Measurements from ENCODE around the gene ZCCHC7.

The ZCCHC7 gene

DNA sequence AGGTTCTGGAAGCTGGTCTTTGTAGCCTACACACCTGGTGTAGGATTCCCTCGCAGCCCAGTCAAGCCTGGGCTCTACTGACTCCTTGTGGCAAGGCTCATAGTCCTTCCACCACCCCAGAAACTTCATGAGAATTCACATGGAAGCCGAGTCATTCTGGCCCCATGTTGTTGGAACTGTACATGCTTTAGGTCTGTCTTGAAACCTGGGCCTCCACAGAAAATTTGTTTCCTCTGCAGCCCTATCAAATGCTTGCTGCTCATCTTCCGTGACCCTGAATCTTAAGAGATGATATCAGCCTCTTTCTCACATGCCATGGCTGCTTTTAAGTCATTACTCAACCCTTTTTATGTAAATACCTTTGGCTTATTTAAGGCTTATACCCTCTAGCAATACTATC is 188.8 kb downstream of the ZCCHC7 start:
- H3K27ac ChIP-seq (ENCODE audit: low read length): 0 out of 2 replicates have a peak overlapping the region, but pooled peaks have one; percentile 3
- H3K9me3 ChIP-seq (ENCODE audit: insufficient read depth, low read length): no peaks in the 10 kb centered on the region
- H3K4me3 ChIP-seq (ENCODE audit: low read length): no peak overlapping the region
- H3K4me1 ChIP-seq (ENCODE audit: low read length): peaks cover 11% of the 10 kb centered on the region; the same call in 1 of the 2 replicates
- no peak overlapping the region for H2AFZ ChIP-seq (ENCODE audit: low read depth, low read length)
- H3K79me2 ChIP-seq (ENCODE audit: low read length): no peaks in the 10 kb centered on the region
- H3K36me3 ChIP-seq (replicated peaks; ENCODE audit: low read depth, low read length): peaks cover 11% of the 10 kb centered on the region
- H3K9ac ChIP-seq (ENCODE audit: low read length): no peak overlapping the region
- no peaks in the 10 kb centered on the region for H4K20me1 ChIP-seq (ENCODE audit: insufficient read depth, low read length)
- H3K4me2 ChIP-seq (ENCODE audit: low read length): 0 out of 2 replicates have a peak overlapping the region, but pooled peaks have one; percentile 1
- TF ChIP-seq, protein P1, sequence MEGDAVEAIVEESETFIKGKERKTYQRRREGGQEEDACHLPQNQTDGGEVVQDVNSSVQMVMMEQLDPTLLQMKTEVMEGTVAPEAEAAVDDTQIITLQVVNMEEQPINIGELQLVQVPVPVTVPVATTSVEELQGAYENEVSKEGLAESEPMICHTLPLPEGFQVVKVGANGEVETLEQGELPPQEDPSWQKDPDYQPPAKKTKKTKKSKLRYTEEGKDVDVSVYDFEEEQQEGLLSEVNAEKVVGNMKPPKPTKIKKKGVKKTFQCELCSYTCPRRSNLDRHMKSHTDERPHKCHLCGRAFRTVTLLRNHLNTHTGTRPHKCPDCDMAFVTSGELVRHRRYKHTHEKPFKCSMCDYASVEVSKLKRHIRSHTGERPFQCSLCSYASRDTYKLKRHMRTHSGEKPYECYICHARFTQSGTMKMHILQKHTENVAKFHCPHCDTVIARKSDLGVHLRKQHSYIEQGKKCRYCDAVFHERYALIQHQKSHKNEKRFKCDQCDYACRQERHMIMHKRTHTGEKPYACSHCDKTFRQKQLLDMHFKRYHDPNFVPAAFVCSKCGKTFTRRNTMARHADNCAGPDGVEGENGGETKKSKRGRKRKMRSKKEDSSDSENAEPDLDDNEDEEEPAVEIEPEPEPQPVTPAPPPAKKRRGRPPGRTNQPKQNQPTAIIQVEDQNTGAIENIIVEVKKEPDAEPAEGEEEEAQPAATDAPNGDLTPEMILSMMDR (IDR thresholded peaks at IDR 0.05; ENCODE audit: low read depth, low read length): peak; percentile 80
- TF ChIP-seq EZH2phosphoT487 (IDR thresholded peaks at IDR 0.05; ENCODE audit: low read depth): no peak
- H3K27me3 ChIP-seq (ENCODE audit: low read depth, low read length): no peaks in the 10 kb centered on the region

DNA sequence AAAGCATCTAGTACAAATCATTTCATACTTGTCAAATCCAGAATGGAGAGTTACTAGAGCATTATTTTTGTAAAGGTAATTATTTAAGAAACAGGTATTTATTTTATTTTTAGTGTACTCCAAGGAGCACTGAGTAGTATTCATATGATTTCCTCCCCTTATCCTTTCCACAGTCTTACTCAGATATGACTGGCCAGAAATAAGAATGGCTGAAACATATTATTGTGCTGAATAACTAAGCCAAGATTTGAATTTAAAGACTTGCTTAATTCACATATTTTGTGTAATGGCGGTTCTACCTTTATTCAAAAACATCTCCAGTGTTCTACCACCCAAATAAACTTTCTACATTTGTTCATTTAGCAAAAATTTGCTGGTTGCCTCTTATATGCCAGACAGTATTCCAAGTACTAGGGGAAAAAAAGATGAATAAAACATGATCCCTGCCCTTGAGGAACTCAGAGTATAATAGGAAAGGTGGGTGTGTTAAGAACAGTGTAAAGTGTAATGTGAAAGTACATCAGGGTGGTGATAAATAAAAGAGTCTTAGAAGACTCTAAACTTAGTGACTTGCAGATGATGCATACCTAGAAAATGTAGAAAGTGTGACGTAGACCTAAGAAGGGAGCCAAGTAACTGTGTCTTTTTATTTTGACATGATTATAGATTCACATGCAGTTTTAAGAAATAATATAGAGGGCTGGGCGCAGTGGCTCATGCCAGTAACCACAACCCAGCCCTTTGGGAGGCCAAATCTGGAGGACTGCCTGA is 191.7 kb downstream of the ZCCHC7 start:
- Histone ChIP-seq H3K9ac (ENCODE audit: low read length) (no peak overlapping the region), H3K4me3 (ENCODE audit: low read length) (no peak overlapping the region), H3K27me3 (ENCODE audit: low read depth, low read length) (no peaks in the 10 kb centered on the region), H3K36me3 (replicated peaks; ENCODE audit: low read depth, low read length) (peaks cover 8% of the 10 kb centered on the region), H3K4me1 (ENCODE audit: low read length) (peaks cover 11% of the 10 kb centered on the region; the same call in 1 of the 2 replicates), H3K27ac (ENCODE audit: low read length) (no peak overlapping the region), H3K9me3 (ENCODE audit: insufficient read depth, low read length) (no peaks in the 10 kb centered on the region), H3K79me2 (ENCODE audit: low read length) (no peaks in the 10 kb centered on the region), H4K20me1 (ENCODE audit: insufficient read depth, low read length) (no peaks in the 10 kb centered on the region), H3K4me2 (ENCODE audit: low read length) (no peak overlapping the region), H2AFZ (ENCODE audit: low read depth, low read length) (no peak overlapping the region)
- TF ChIP-seq EZH2phosphoT487 (IDR thresholded peaks at IDR 0.05; ENCODE audit: low read depth): no peak
- TF ChIP-seq, protein P1 (IDR thresholded peaks at IDR 0.05; ENCODE audit: low read depth, low read length): no peak

DNA sequence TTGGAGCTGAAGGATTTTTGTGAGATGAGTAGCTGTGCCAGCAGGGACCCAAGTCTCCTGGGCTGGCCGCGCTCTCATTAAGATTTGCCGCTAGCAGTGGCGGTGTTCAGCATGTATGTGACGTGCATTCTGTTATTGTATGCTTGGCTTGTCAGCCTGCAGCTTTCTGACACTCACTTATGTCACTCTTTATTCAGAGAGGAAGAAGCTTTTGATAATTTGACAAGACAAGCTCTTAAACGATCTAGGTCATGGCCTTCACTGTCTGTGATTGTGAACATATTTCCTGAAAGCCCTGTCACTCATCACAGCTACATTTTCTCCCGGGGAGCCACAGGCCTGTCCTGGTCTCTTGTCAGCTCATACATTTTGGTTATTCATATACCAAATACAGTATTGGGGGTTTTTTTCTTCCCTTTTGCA is 203.9 kb downstream of the ZCCHC7 start:
- H3K9me3 ChIP-seq (ENCODE audit: insufficient read depth, low read length): no peaks in the 10 kb centered on the region
- peak overlapping the region; percentile 38 for H3K27ac ChIP-seq (ENCODE audit: low read length)
- H3K79me2 ChIP-seq (ENCODE audit: low read length): no peaks in the 10 kb centered on the region
- H3K36me3 ChIP-seq (replicated peaks; ENCODE audit: low read depth, low read length): peaks cover 3% of the 10 kb centered on the region
- H3K27me3 ChIP-seq (ENCODE audit: low read depth, low read length): no peaks in the 10 kb centered on the region
- TF ChIP-seq EZH2phosphoT487 (IDR thresholded peaks at IDR 0.05; ENCODE audit: low read depth): no peak
- TF ChIP-seq, protein P1 (IDR thresholded peaks at IDR 0.05; ENCODE audit: low read depth, low read length): no peak
- H4K20me1 ChIP-seq (ENCODE audit: insufficient read depth, low read length): no peaks in the 10 kb centered on the region
- H3K4me2 ChIP-seq (ENCODE audit: low read length): peak overlapping the region; percentile 53
- H3K9ac ChIP-seq (ENCODE audit: low read length): no peak overlapping the region; the same call in 1 of the 2 replicates
- peaks cover 21% of the 10 kb centered on the region for H3K4me1 ChIP-seq (ENCODE audit: low read length)
- 0 out of 2 replicates have a peak overlapping the region, but pooled peaks have one; percentile 20 for H2AFZ ChIP-seq (ENCODE audit: low read depth, low read length)
- no peak overlapping the region for H3K4me3 ChIP-seq (ENCODE audit: low read length)

DNA sequence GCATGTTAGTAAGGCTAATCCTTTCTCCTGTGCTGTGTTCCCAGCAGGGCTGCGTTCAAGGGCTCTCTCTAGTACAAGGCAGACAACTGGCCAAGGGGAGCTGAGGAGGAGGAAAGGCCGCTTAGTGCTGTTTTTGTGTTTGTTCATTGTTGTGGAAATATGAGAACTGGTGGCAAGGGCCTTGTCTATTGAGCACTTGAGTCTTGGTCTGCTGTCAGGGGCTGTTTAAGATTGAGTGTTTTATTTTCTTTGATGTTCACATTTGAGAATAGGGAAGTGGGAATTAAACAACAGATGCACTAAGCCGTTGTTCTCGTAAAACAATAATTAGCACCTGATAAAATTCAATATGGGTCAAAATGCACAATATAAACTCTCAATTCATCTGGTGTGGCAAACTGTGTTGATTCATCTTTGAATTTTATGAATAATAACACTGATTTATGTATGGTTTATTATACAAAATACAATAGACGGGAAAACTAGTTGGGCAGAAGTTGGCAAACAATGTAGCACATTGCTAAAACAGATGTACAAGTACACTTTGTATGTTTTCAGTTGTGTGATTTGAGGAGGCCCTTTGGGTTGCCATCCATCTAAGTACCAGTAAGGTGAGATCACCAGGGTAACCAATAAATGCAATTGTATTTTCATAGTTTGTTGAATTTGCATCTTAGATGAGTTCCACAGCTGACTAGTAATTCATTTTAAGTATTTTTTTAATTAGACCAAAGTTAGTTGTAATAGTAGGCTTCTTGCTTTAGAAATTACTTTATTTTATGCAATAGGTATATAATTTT is 204.5 kb downstream of the ZCCHC7 start:
- H3K4me1 ChIP-seq (ENCODE audit: low read length): peaks cover 24% of the 10 kb centered on the region
- H3K9me3 ChIP-seq (ENCODE audit: insufficient read depth, low read length): no peaks in the 10 kb centered on the region
- peak overlapping the region; percentile 38 for H3K27ac ChIP-seq (ENCODE audit: low read length)
- peak overlapping the region; percentile 20; the same call in 1 of the 2 replicates for H2AFZ ChIP-seq (ENCODE audit: low read depth, low read length)
- peaks cover 3% of the 10 kb centered on the region for H3K36me3 ChIP-seq (replicated peaks; ENCODE audit: low read depth, low read length)
- TF ChIP-seq, protein P1 (IDR thresholded peaks at IDR 0.05; ENCODE audit: low read depth, low read length): no peak
- peak overlapping the region; percentile 53 for H3K4me2 ChIP-seq (ENCODE audit: low read length)
- no peaks in the 10 kb centered on the region for H3K27me3 ChIP-seq (ENCODE audit: low read depth, low read length)
- no peaks in the 10 kb centered on the region for H3K79me2 ChIP-seq (ENCODE audit: low read length)
- H3K9ac ChIP-seq (ENCODE audit: low read length): no peak overlapping the region; the same call in 1 of the 2 replicates
- no peak overlapping the region for H3K4me3 ChIP-seq (ENCODE audit: low read length)
- no peaks in the 10 kb centered on the region for H4K20me1 ChIP-seq (ENCODE audit: insufficient read depth, low read length)

Data from OCI-LY3 (cell line).